K562 treated with DMSO at 1 percent for 4 hours (cell line): ENCODE results near the gene IAH1. TPM values are rescaled to one million over a fixed set of nuclear protein-coding genes. Genes with fewer than 3 reads are reported as not detected.

ENCODE experiments used
- total RNA-seq: library from RNA; unstranded; fragments of 300-600 nt; gene quantifications from 2 replicates; pipeline ENCODE4 v1.2.3, GENCODE V29; 2022; ENCODE audit not compliant: insufficient read depth

Gene IAH1
- total RNA-seq = 0.43 and 0.71 TPM in 2 replicates

GRCh38 chr2:9474361-9475057, at the start of gene IAH1:
TSS of gene IAH1 (plus strand) at chr2:9474551. CDS start at chr2:9474567, 16 bp downstream.

Other genes starting within 250 kb of the IAH1 start
- 39.8 and 40.3 TPM in 2 replicates for gene ITGB1BP1, start 51.0 kb upstream of the IAH1 start, total RNA-seq
- 36.3 and 39.1 TPM in 2 replicates for gene CPSF3, start 50.9 kb upstream of the IAH1 start, total RNA-seq
- gene ADAM17, start 81.3 kb downstream of the IAH1 start, total RNA-seq = 17.5 and 20.0 TPM in 2 replicates
- 124 and 131 TPM in 2 replicates for gene YWHAQ, start 156.4 kb downstream of the IAH1 start, total RNA-seq